Adipose tissue (tissue), 3 donors: ENCODE results near the gene PCED1A. TPM values are rescaled to one million over a fixed set of nuclear protein-coding genes. Genes with fewer than 3 reads are reported as not detected.
"Not testable (repeated sequence)": the region's sequence is repeated elsewhere in the genome, so short reads cannot be mapped to it uniquely, and the experiment has no call there.

Experiments
- H3K27ac ChIP-seq: one replicate; pipeline ENCODE4 v1.5.1; 2013; ENCODE audit warnings: low read depth, low read length
- WGBS, 3 donors: extraction: QIAGEN DNeasy Blood & Tissue Kit; methylation state at CpG; one replicate each; pipeline ENCODE4 v1.1.7; 2013; 5-methylcytosine and 5-hydroxymethylcytosine counted together
- polyA plus RNA-seq, 3 donors: library from polyadenylated mRNA; stranded (reverse); fragments of 200-250 nt; gene quantifications; one replicate each; pipeline ENCODE4 v1.2.3, GENCODE V29; 2013
- donor health status: healthy with polysubstance abuse.
- donor health status: Bipolar disorder and iron deficiency.
- donor health status: healthy.

The PCED1A gene
- polyA plus RNA-seq, 3 donors, result 21.1 to 40.4 (median 36.3) TPM

DNA sequence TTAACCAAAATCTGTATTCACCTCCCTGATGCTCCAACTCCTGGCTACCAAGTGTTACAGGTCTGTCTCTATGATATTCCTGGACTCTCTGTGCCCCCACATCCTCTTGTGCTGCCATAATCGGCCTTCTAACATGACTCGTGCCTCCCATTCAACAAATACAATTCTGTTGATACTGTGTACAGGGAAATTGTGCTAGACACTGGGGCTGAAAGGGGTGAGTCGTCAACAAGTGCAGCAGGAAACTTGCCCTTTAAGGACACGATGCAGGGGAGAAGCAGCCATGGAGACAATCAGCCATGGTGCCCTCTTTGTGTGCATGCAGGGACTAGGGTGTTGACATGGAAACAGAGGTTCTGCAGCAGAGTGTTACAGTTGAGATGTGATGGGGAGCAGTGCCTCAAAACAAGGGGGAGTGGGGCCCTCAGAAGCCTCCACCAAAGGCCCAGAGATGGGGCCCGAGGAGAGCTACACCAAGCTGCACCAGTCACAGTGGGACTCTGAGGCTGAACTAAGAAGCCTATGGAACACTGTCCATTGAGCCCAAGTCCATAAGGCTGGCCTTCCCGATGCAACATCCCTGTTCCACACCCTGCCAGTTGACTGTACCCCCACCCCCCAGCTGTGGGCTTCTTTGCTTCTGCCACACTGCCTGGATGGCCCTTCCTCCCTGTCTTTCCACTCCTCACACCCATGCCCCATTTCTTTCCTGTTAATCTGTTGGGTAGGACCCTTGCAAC, 3.1 kb downstream of the PCED1A start:
- 90 to 93% (median 91%) methylated on average over 6 of the region's 6 CpGs for WGBS, 3 donors
- H3K27ac ChIP-seq, result no peak overlapping the region

DNA sequence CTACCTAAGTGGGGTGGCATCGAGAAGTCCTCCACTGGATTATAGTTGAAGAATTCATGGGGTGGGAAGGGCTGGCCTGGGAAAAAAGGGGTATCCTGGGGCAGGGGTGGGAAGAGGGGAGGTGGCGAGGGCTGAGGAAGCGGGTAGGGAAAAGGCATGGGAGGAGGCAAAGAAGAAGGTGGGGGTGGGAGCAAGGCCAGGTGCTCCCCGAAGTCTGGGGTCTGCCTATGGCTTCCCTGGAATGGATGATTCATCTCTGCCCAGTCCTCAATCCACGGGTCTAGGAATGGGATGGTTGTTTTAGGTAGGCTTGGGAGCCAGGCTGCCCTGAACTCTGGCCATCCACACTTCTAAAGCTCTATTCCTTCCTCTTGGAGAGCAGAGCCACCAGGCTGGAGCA, 4.4 kb downstream of the PCED1A start:
- WGBS, 3 donors, result 84 to 95% (median 85%) methylated on average over 5 of the region's 5 CpGs

DNA sequence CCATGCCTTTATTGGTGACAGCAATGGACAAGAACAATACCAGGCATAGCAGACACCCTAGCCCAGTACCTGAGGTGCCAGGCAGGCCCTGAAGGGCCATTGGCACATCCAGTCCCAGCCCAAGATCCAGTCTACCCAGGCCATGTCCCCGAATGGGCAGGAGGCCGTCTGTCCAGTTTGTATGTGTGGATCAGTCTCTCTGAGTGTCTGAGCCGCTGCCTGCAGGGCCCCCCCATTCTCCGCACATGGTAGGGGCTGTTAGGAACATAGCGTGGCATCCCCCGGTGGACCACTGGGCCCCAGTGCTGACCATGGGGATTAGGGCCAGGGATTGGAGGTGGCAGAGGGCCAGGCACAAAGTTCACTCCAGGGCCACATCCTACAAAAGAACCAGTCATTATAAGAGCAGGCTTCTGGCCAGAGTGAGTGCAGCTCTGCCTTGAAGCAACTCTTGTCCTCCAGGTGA, 5.1 kb downstream of the PCED1A start:
- WGBS, 3 donors, result 88 to 93% (median 92%) methylated on average over 6 of the region's 6 CpGs
- no peak overlapping the region for H3K27ac ChIP-seq

More for the DNA sequence above, 4.4 kb downstream of the PCED1A start:
- no peak overlapping the region for H3K27ac ChIP-seq

DNA sequence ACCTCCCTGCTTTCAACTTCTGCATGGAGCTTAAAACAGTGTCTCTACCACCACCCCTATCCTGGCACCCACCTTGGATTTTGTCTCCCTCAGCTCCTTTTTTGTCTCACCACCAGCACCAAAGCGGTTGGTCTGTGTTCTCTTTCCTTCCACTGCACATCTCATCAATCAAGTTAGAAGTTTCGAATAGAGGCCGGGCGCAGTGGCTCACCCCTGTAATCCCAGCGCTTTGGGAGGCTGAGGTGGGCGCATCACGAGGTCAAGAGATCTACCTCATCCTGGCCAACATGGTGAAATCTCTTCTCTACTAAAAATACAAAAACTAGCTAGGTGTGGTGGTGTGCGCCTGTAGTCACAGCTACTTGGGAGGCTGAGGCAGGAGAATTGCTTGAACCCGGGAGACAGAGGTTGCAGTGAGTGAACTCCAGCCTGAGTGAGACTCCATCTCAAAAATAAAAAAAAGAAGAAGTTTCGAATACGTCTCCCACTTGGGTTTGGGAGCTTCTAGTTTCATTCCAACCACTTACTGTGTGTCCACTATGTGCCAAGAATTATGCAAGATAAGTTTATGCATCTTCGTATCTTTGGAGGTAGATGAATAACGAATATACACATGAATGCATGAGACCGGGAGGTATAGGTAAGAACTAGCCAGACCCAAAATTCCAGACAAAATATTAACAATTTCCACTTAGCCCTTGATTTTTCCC, 5.9 kb downstream of the PCED1A start:
- no peak overlapping the region for H3K27ac ChIP-seq
- whole genome bisulfite sequencing, 3 donors, result 89 to 94% (median 90%) methylated on average over 14 of the region's 14 CpGs

DNA sequence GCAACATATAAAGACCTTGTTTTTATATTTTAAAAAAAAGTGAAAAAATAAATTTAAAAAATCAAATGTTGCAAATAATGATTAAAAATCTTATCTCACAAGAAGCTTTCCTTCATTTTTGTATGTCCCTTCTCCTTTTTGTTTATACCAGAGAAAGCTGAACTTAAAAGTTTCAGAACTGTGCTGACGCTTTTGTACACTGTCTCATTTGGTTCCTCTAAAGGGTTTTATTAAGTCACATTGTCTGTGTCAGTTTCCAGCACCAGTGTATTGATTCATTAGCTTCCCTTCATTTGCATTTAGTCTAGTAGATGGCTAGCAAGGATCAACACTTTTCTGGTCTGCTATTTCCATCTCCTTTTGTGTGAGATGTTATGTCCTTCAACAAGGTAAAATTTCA, 6.7 kb downstream of the PCED1A start:
- 71 to 85% (median 83%) methylated on average over 1 of the region's 1 CpG for WGBS, 3 donors
- H3K27ac ChIP-seq, result no peak overlapping the region

DNA sequence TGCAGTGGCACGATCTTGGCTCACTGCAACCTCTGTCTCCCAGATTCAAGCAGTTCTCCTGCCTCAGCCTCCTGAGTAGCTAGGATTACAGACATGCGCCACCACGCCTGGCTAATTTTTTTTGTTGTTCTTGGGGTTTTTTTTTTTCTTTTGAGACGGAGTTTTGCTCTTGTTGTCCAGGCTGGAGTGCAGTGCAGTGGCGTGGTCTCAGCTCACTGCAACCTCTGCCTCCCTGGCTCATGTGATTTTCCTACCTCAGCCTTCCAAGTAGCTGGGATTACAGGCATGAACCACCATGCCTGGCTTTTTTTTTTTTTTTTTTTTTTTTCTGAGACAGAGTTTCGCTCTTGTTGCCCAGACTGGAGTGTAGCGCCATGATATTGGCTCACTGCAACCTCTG, 9.2 kb downstream of the PCED1A start:
- 83 to 90% (median 87%) methylated on average over 6 to 7 of the region's 7 CpGs for WGBS, 3 donors

DNA sequence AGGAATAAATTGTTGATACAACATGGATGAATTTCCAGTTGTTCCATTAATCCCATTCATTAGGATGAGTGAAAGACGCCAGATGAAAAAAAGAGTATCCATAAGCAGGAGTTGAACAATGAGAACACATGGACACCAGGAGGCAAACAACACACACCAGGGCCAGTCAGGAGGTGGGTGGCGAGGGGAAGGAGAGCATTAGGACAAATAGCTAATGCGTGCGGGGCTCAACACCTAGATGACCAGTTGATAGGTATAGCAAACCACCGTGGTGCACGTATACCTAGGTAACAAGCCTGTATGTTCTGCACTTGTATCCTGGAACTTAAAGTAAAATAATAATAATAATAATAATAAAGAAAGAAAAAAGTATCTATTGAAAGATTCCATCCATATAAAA, 11.1 kb downstream of the PCED1A start:
- 63 to 80% (median 80%) methylated on average over 6 of the region's 6 CpGs for WGBS, 3 donors
- H3K27ac ChIP-seq, result no peak overlapping the region

More for the DNA sequence above, 9.2 kb downstream of the PCED1A start:
- H3K27ac ChIP-seq, result not testable (repeated sequence)

DNA sequence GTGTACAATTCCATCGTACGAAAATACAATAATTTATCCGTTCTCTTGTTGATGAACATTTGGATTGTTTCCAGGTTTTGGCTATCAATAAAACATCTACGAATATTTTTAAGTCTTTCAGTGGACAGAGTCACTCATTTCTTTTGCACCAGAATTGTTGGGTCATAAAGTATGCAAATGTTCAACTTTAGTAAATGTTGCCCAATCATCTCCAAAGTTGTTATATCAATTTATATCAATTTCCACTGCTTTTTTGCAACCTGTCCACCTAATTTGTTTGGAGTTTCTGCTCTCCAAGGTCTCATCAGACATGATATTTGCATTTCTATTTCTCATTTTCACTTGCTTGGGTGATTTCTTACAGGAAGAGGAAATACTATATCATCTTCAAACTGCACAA, 13.8 kb downstream of the PCED1A start:
- WGBS, 3 donors, result 83 to 90% (median 88%) methylated on average over 4 of the region's 4 CpGs
- H3K27ac ChIP-seq, result no peak overlapping the region

DNA sequence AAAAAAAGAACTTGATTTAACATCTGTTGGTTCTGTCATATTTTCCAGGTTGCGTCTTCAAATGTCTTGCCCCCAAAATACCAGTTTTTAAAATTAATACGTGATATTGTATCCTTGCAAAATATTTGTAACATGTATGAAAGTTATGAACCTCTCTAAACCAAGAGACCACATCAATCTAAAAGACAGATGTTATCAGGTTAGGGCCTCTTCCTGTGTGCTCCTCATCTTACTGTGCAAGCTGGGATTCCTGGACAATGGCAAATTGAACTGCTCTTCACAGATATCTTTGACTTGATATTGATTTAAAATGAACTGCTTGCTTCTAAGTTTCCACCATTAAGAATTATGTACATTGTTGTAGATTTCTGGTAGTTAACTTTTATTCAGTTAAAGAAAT, 14.7 kb downstream of the PCED1A start:
- no peak overlapping the region for H3K27ac ChIP-seq
- WGBS, 3 donors, result 82 to 91% (median 86%) methylated on average over 2 of the region's 2 CpGs

DNA sequence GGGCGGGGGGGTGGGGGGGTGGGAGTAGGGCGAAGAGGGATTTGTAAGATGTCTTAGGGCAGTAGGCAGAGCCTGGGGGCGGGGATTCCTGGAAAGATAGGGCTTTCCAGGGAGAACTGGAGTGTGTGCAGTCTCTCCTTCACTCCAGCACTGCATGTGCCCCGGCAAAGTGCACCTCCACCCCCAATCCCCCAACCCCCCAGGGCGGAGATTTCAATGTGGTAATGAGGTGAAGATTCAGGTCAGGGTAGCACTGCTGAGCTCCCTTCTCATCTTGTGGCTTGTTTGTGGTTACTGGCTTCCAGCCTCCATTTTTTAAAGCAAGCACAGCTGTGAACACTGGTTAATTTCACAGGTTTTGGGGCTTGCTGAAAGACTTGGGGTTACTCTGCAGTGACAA, 18.4 kb downstream of the PCED1A start:
- H3K27ac ChIP-seq, result no peak overlapping the region
- WGBS, 3 donors, result 9 to 30% (median 15%) methylated on average over 5 of the region's 5 CpGs

DNA sequence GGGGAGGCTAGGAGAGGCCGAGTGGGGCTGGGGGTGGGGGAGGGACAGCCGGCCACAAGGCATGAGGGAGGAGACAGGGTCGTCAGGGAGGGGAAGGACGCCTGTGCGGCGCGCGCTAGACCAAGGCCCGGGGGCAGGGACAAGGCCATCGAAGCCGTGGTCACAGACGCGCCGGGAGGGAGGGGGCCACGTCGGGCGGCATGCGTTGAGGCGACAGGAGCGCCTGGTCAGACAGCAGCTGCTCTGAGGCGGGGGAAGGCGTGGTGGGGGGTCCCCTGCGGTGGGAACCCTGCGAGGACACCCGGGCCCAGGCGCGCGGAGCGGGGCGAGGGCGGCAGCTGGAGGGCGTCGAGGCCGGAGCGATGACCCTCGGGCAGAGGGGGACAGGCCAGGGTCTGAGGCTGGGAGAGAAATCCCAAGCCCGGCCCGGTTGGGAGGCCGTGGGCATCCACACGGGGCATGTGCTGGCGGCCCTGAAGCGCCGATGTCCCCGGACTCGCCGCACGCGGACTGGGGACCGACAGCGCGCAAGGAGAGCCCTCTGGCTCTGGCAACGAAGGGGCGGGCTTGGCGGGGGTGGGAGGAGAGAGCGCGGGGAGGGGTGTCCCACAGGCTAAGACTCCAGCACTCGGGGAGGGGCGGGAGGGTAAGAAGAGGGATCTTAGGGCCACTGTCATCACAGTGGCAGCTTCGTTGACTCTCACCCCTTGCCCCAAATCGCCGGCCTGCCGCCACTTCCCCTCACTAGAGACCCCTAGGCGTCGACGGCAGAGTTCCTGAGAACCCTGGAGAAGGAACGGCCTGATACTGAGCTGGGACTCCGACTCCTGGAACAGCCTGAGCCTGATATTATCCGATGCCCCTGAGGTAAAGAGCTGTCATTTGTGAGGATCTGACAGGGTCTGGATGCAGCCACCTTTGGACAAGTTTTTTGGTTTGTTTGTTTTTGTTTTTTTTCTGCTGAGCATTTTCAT, 19.3 kb downstream of the PCED1A start:
- WGBS, 3 donors, result 4 to 13% (median 10%) methylated on average over 59 to 68 of the region's 68 CpGs
- H3K27ac ChIP-seq, result peak overlapping the region; percentile 85

DNA sequence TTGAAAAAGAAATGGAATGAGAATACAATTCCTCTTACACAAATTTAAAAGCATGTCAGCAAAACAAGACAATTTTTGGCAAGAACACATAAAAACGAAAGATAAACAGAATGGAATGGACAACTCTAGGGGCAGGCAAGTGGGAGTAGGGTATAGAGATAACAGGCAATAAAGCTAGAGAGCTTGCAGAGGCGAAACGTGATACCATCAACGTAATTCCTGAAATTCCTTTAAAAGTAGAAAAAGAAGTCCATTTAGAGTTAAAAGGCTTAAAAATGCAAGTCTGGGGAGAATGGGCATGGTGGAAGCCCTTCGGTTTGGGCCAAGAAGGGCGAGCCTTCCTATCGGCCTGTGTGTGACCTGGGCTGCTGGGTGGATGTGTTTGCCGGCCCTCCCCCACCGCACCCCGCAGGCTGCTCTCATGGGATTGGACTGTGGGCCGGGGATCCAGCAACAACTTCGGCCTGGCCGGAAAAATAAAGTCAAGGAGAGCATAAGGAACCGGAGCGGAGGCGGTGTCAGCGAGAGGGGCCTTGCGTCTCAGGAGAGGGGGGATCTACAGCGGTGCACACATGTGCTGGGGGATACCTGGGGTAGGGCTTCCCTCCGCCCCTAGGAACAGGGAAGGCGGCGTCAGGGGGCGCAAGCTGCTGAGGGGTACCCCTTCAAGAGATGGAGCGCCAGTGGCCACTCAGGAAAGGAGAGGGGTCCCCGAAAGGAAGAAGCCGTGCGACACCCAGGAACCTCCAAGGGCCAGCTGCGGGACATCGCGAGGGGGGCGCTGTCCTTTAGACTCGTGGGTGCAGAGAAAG, 20.2 kb downstream of the PCED1A start:
- H3K27ac ChIP-seq, result peak overlapping the region; percentile 85
- WGBS, 3 donors, result 26 to 35% (median 30%) methylated on average over 32 of the region's 32 CpGs

DNA sequence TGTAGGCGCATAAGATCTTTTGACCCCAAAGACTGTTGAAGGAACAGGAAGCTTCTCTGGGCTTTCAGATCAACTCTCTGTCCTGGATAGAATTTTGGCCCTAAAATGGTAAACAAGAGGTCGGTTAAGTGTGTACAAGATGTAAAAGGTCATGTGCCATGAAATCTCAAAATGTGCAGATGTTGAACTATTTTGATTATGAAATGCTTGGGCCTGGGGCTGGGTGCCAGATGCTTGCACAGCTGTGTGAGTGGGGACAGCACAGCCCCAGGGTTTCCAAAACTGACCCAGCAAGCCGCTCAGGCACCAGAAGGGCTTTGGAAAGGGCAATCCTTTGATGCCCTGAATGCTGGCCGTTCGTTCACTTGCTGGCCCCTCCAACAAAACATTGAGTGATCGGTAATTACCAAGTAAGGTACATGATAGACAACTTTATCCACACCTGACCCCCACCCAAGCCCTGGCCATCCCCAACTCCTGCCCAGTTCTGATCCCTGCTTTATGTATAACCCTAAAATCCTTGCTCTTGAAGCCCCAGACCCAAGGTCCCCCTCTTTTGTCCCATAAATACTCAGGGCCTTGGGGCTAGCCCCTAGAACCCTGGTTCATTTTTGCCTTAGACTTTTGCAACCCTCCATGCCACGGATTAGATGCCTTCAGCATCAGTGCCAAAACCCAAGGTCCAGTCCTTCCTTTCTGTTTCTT, 22.4 kb downstream of the PCED1A start:
- no peak overlapping the region for H3K27ac ChIP-seq
- 72 to 76% (median 75%) methylated on average over 7 of the region's 7 CpGs for WGBS, 3 donors

DNA sequence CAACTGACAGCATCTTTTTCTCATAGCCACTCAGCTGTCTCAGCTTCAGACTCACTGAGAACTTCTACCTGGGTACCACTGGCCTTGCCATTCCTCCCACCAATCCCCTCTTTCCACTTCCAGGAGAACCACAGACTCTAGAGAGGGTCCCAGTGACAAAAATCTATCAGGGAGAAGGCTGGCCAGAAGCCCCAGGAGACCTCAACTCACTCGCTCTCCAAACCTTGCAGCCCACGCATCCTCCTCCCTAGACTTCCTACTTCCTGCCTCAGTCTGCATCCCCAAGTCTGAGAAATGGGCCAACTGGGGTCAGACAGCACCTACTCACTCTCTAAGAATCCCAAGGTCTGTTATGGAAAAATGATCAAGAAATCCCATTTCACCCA, 23.1 kb downstream of the PCED1A start:
- H3K27ac ChIP-seq, result peak overlapping the region; percentile 17
- 78 to 89% (median 84%) methylated on average over 2 of the region's 2 CpGs for WGBS, 3 donors

DNA sequence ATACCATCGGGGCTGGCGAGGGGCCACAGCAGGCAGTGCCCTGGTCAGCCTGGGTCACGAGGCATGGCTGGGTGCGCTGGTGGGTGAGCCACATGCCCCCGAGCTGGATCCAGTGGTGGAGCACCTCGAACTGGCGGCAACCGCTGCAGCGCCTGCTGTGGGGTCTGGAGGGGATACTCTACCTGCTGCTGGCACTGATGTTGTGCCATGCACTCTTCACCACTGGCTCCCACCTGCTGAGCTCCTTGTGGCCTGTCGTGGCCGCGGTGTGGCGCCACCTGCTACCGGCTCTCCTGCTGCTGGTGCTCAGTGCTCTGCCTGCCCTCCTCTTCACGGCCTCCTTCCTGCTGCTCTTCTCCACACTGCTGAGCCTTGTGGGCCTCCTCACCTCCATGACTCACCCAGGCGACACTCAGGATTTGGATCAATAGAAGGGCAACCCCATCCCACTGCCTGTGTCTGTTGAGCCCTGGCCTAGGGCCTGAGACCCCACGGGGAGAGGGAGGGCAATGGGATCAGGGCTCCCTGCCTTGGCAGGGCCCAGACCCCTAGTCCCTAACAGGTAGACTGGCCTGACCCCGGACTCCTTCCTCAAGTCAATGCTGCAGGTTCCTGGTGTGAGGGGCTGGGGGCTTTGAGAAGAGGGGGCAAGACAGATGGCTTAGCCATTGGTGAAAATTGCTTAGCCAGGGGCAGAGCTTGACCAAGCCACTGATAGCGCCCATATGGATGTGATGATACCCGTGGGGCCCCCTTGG, 23.7 kb downstream of the PCED1A start:
- peak overlapping the region; percentile 17 for H3K27ac ChIP-seq
- WGBS, 3 donors, result 67 to 88% (median 84%) methylated on average over 18 to 20 of the region's 20 CpGs

DNA sequence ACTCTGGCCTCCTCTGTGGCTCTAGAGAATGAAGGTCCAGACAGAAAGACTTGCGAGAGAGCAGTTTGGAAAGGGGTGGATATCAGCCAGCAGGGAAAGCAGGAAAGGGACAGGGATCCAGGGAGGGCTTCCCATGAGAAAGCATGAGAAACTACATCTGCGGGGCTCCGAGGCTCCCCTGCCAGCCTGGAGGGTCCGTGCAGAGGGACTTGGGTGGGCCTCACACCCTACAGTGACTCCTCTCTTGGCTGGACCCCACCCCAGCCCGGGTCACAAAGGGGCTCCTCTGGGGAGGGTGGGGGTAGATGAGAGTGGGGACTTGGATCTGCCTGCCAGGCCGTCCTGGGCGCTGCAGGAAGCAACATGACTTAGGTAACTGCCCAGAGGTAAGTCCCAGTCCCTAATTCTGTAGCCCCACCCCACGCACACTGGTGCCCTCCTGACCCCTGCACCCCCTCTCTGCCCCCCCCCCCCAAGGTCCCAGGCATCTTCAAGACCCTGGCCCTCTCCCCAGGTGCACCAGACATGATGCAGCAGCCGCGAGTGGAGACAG, 24.3 kb downstream of the PCED1A start, which contains the start of gene TMEM239:
Gene TMEM239 (plus strand): TSS at position 335 of the 553 bp plus-strand sequence. CDS start 191 bp downstream, at position 526.
- whole genome bisulfite sequencing, 3 donors, result 62 to 86% (median 65%) methylated on average over 7 to 10 of the region's 10 CpGs
- H3K27ac ChIP-seq, result peak within 1 kb of the TSS; percentile 17
